H1 (cell line): Measurements from ENCODE around the gene KCNQ1OT1. TPM values are rescaled to one million over a fixed set of nuclear protein-coding genes. Genes with fewer than 3 reads are reported as not detected.

ENCODE experiments used
- CTCF ChIA-PET: fragments of 300-600 bp; sonication (Branson Sonifier 250); formaldehyde crosslinking; loops from one replicate; lab custom pipeline; 2021; ENCODE audit not compliant: partially characterized antibody; lab: Charles Lee
- POLR2A ChIA-PET: fragments of 300-600 bp; sonication (Branson Sonifier 250); formaldehyde crosslinking; loops from one replicate; lab custom pipeline; 2021; ENCODE audit warnings: inconsistent platforms; ENCODE audit not compliant: partially characterized antibody; lab: Charles Lee
- DNase-seq, 2 experiments: peaks; one replicate each; pipeline versions ENCODE4 v3.0.0 to v3.0.0-alpha.2; 2010 to 2022; ENCODE audit warnings: low spot score in 2 of 2, low read depth in 1 of 2, mixed read lengths in 1 of 2
- FAIRE-seq: peaks from 2 replicates; lab custom pipeline; 2011; peaks lifted over from hg19 to GRCh38; lab: Jason Lieb, UNC
- H2AFZ ChIP-seq: 2 replicates; pipeline ENCODE4 v1.8.1; 2012; ENCODE audit warnings: low read length, inconsistent platforms
- H2AK5ac ChIP-seq: 2 replicates; pipeline ENCODE4 v1.6.1; 2013; ENCODE audit warnings: low read depth, low read length
- H2BK120ac ChIP-seq: replicated peaks from 2 replicates; pipeline ENCODE3; 2013; ENCODE audit warnings: low read depth, low read length, inconsistent platforms
- H2BK12ac ChIP-seq: 2 replicates; pipeline ENCODE4 v1.6.1; 2013; ENCODE audit warnings: low read depth, low read length
- H2BK15ac ChIP-seq: 2 replicates; pipeline ENCODE4 v1.6.1; 2013; ENCODE audit warnings: low read length
- H2BK20ac ChIP-seq: 2 replicates; pipeline ENCODE4 v1.6.1; 2013; ENCODE audit warnings: low read length
- H2BK5ac ChIP-seq: 2 replicates; pipeline ENCODE4 v1.6.1; 2013; ENCODE audit warnings: low read depth, low read length
- H3K14ac ChIP-seq: 2 replicates; pipeline ENCODE4 v1.6.1; 2013; ENCODE audit warnings: inconsistent platforms; ENCODE audit not compliant: insufficient read length
- H3K18ac ChIP-seq: 2 replicates; pipeline ENCODE4 v1.6.1; 2013; ENCODE audit warnings: low read length; ENCODE audit errors: extremely low read depth
- H3K23ac ChIP-seq: 2 replicates; pipeline ENCODE4 v1.6.1; 2013; ENCODE audit warnings: inconsistent platforms; ENCODE audit not compliant: insufficient read length
- H3K23me2 ChIP-seq: 2 replicates; pipeline ENCODE4 v1.6.1; 2013; ENCODE audit warnings: low read depth, low read length
- H3K27ac ChIP-seq: 2 replicates; pipeline ENCODE4 v1.6.1; 2011; ENCODE audit warnings: low read depth, low read length, inconsistent platforms
- H3K27me3 ChIP-seq, 4 experiments: replicated peaks in 1 of 4; 1 replicate in 1 of 4; 2 replicates in 3 of 4; pipeline versions ENCODE4 v1.6.1 to v1.8.1; 2011 to 2013; ENCODE audit warnings: low read length in 3 of 4, mild to moderate bottlenecking in 3 of 4, inconsistent platforms in 2 of 4, mixed read lengths in 2 of 4, moderate library complexity in 1 of 4; ENCODE audit not compliant: control insufficient read depth in 3 of 4, insufficient read depth in 3 of 4; ENCODE audit errors: extremely low read depth in 1 of 4
- H3K36me3 ChIP-seq, 4 experiments: 2 replicates each; pipeline versions ENCODE4 v1.6.1 to v1.8.1; 2011 to 2013; ENCODE audit warnings: mild to moderate bottlenecking in 4 of 4, low read length in 3 of 4, moderate library complexity in 2 of 4, control low read depth in 1 of 4, inconsistent platforms in 1 of 4; ENCODE audit not compliant: insufficient read depth in 4 of 4, control insufficient read depth in 2 of 4
- H3K4ac ChIP-seq: replicated peaks from 2 replicates; pipeline ENCODE3; 2013; ENCODE audit warnings: low read length, low read depth, mixed read lengths, inconsistent platforms; ENCODE audit not compliant: insufficient read length
- H3K4me1 ChIP-seq, 4 experiments: replicated peaks in 1 of 4; 1 replicate in 1 of 4; 2 replicates in 3 of 4; pipeline versions ENCODE4 v1.6.1 to v1.8.1; 2011 to 2013; ENCODE audit warnings: low read length in 3 of 4, inconsistent platforms in 2 of 4, mixed read lengths in 1 of 4; ENCODE audit not compliant: insufficient read depth in 4 of 4, control insufficient read depth in 3 of 4
- H3K4me2 ChIP-seq, 2 experiments: 2 replicates each; pipeline versions ENCODE4 v1.6.1 to v1.8.1; 2011 to 2013; ENCODE audit warnings: low read depth in 2 of 2, low read length in 2 of 2, control low read depth in 1 of 2, inconsistent platforms in 1 of 2, mild to moderate bottlenecking in 1 of 2; ENCODE audit not compliant: insufficient read depth in 1 of 2
- H3K4me3 ChIP-seq, 4 experiments: fragments of 200-600, 300-600 bp in 1 of 4; sonication (generic), shearing (Covaris generic), sonication (Bioruptor Twin) in 1 of 4; 2 replicates each; pipeline versions ENCODE4 v1.5.1 to v1.8.1; 2011 to 2016; ENCODE audit warnings: low read length in 4 of 4, low read depth in 3 of 4, control low read depth in 2 of 4, inconsistent platforms in 2 of 4, mild to moderate bottlenecking in 2 of 4, mixed read lengths in 1 of 4, moderate library complexity in 1 of 4; ENCODE audit not compliant: insufficient read depth in 2 of 4; ENCODE audit errors: extremely low read depth in 1 of 4
- H3K56ac ChIP-seq: replicated peaks from 2 replicates; pipeline ENCODE3; 2013; ENCODE audit warnings: low read depth, mild to moderate bottlenecking, mixed read lengths, low read length, inconsistent platforms; ENCODE audit not compliant: insufficient read length
- H3K79me1 ChIP-seq: 2 replicates; pipeline ENCODE4 v1.6.1; 2013; ENCODE audit warnings: low read depth, low read length, control low read depth
- H3K79me2 ChIP-seq, 2 experiments: 2 replicates each; pipeline versions ENCODE4 v1.6.1 to v1.8.1; 2012 to 2013; ENCODE audit warnings: low read length in 2 of 2, mild to moderate bottlenecking in 2 of 2, inconsistent platforms in 1 of 2; ENCODE audit not compliant: insufficient read depth in 2 of 2, control insufficient read depth in 1 of 2
- H3K9ac ChIP-seq, 4 experiments: replicated peaks in 1 of 4; 1 replicate in 1 of 4; 2 replicates in 3 of 4; pipeline versions ENCODE4 v1.6.1 to v1.8.1; 2011 to 2013; ENCODE audit warnings: low read depth in 3 of 4, low read length in 3 of 4, control low read depth in 2 of 4, mild to moderate bottlenecking in 2 of 4, moderate library complexity in 2 of 4, inconsistent platforms in 1 of 4; ENCODE audit errors: extremely low read depth in 1 of 4
- H3K9me3 ChIP-seq, 2 experiments: 2 replicates each; pipeline versions ENCODE4 v1.6.1 to v1.8.1; 2012 to 2013; ENCODE audit warnings: mild to moderate bottlenecking in 2 of 2, moderate library complexity in 2 of 2, control low read depth in 1 of 2, inconsistent platforms in 1 of 2, low read depth in 1 of 2, low read length in 1 of 2, mixed read lengths in 1 of 2; ENCODE audit not compliant: insufficient read depth in 2 of 2
- H4K20me1 ChIP-seq, 2 experiments: replicated peaks in 1 of 2; 2 replicates each; pipeline versions ENCODE3 to v1.8.1; 2011 to 2013; ENCODE audit warnings: inconsistent platforms in 2 of 2, low read length in 2 of 2, mild to moderate bottlenecking in 1 of 2; ENCODE audit not compliant: insufficient read depth in 2 of 2, control insufficient read depth in 1 of 2
- H4K5ac ChIP-seq: 2 replicates; pipeline ENCODE4 v1.6.1; 2013; ENCODE audit warnings: low read length, low read depth, mixed read lengths, inconsistent platforms; ENCODE audit not compliant: insufficient read length
- H4K8ac ChIP-seq: 2 replicates; pipeline ENCODE4 v1.8.0; 2013; ENCODE audit warnings: mild to moderate bottlenecking, moderate library complexity, low read length, inconsistent platforms; ENCODE audit not compliant: insufficient read depth; ENCODE audit errors: extremely low read depth
- H4K91ac ChIP-seq: replicated peaks from 2 replicates; pipeline ENCODE3; 2013; ENCODE audit warnings: low read length, mixed read lengths, inconsistent platforms; ENCODE audit not compliant: insufficient read length
- CBX8 ChIP-seq: fragments of 300-800, 300-1000 bp; sonication (generic); IDR thresholded peaks from 2 replicates; pipeline ENCODE4 v1.7.1; 2016; ENCODE audit warnings: low read depth, low read length, borderline replicate concordance
- CHD2 ChIP-seq: IDR thresholded peaks from 2 replicates; pipeline ENCODE4 v1.6.1; 2012; ENCODE audit warnings: low read length, improper control_type of control experiment
- FOSL1 ChIP-seq: IDR thresholded peaks from 2 replicates; pipeline ENCODE4 v1.6.1; 2011; ENCODE audit warnings: mild to moderate bottlenecking, low read depth, low read length, moderate library complexity; ENCODE audit not compliant: insufficient read depth
- KDM4A ChIP-seq: IDR thresholded peaks from one replicate; pipeline ENCODE4 v1.7.1; 2012; ENCODE audit warnings: low read depth, mild to moderate bottlenecking, moderate library complexity, low read length, inconsistent platforms; ENCODE audit not compliant: severe bottlenecking
- NANOG ChIP-seq: IDR thresholded peaks from 2 replicates; pipeline ENCODE4 v1.6.1; 2011; ENCODE audit warnings: low read length, low read depth, mild to moderate bottlenecking, inconsistent platforms; ENCODE audit not compliant: insufficient read depth, poor library complexity, severe bottlenecking
- POLR2AphosphoS5 ChIP-seq: IDR thresholded peaks from 2 replicates; pipeline ENCODE4 v1.6.1; 2011; ENCODE audit warnings: low read depth, low read length
- POU5F1 ChIP-seq: IDR thresholded peaks from 2 replicates; pipeline ENCODE4 v1.6.1; 2011; ENCODE audit warnings: low read depth, mild to moderate bottlenecking, low read length, moderate library complexity
- RAD21 ChIP-seq, 2 experiments: IDR thresholded peaks in 1 of 2; conservative IDR thresholded peaks in 1 of 2; 2 replicates each; pipeline ENCODE4 v1.6.1; 2011; ENCODE audit warnings: low read depth in 2 of 2, low read length in 2 of 2, improper control_type of control experiment in 1 of 2, inconsistent platforms in 1 of 2, mild to moderate bottlenecking in 1 of 2, moderate library complexity in 1 of 2
- SP1 ChIP-seq: IDR thresholded peaks from 2 replicates; pipeline ENCODE4 v1.6.1; 2011; ENCODE audit warnings: low read depth, low read length
- TEAD4 ChIP-seq: IDR thresholded peaks from 2 replicates; pipeline ENCODE4 v1.6.1; 2012; ENCODE audit warnings: low read depth, low read length, inconsistent platforms, mixed read lengths
- YY1 ChIP-seq: IDR thresholded peaks from 2 replicates; pipeline ENCODE4 v1.6.1; 2011; ENCODE audit warnings: low read depth, mild to moderate bottlenecking, low read length
- WGBS, 2 experiments: shearing (Covaris generic) in 1 of 2; methylation state at CpG; one replicate each; pipeline versions ENCODE4 v1.1.6 to v1.1.7; 2013 to 2015; ENCODE audit warnings: low lambda C conversion rate in 2 of 2, mixed read lengths in 2 of 2, inconsistent platforms in 1 of 2, low coverage in 1 of 2, missing lambda C conversion rate in 1 of 2; ENCODE audit not compliant: insufficient replicate concordance in 2 of 2, insufficient coverage in 1 of 2, insufficient read length in 1 of 2; ENCODE audit errors: extremely low coverage in 1 of 2, missing lambda C conversion rate in 1 of 2; 5-methylcytosine and 5-hydroxymethylcytosine counted together
- polyA plus RNA-seq, 7 experiments: library from polyadenylated mRNA; depleted of rRNA in 3 of 7; stranded (reverse) in 5 of 7; unstranded in 2 of 7; fragments of >200 nt in 5 of 7; fragments of 200-250 nt in 2 of 7; gene quantifications; 1 replicate in 5 of 7; 2 replicates in 1 of 7; 4 replicates in 1 of 7; pipeline versions ENCODE4 v1.2.1 to v1.2.3, GENCODE V29; 2011 to 2013; ENCODE audit warnings: missing spikeins in 2 of 7, mixed read lengths in 2 of 7
- total RNA-seq: library from RNA; stranded (reverse); fragmentation: NEBNext Ultra II Directional; extraction: Animal tissue kit (Norgen Biotek cat#: 25700); gene quantifications from 2 replicates; pipeline ENCODE4 v1.2.1, GENCODE V29; 2021
- TF ChIP-seq, protein P1 (sequence below): IDR thresholded peaks from 2 replicates; pipeline ENCODE4 v1.6.1; 2012; ENCODE audit warnings: inconsistent platforms
- TF ChIP-seq, protein P2 (sequence below): IDR thresholded peaks from 2 replicates; pipeline ENCODE4 v1.6.1; 2012; ENCODE audit warnings: inconsistent platforms

The KCNQ1OT1 gene
- total and polyA plus RNA-seq, 2 of the 8 experiments (the other 6 are each of a cell fraction or from before 2014, with no cell fraction given) = 0.21 to 1.2 TPM

DNA sequence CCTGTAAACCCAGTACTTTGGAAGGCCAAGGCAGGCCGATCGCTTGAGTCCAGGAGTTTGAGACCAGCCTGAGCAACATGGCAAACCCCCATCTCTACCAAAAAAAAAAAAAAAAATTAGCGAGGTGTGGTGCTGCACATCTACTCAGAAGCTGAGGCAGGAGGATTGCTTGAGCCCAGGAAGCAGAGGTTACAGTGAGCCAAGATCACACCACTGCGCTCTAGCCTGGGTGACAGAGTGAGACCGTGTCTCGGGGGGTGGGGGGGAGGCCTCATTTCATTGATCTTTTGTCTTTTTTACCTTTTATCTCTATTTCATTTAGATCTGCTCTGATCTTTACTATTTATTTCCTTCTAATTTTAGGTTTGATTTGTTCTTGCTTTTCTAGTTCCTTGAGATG is 51.8 kb downstream of the KCNQ1OT1 start:
- H3K23me2 ChIP-seq = no peaks in the 10 kb centered on the region
- H3K56ac ChIP-seq = no peak overlapping the region
- H4K8ac ChIP-seq = no peak overlapping the region
- H3K4ac ChIP-seq = no peak overlapping the region
- peaks cover 6 to 50% (median 31%) of the 10 kb centered on the region in 4 experiments for H3K27me3 ChIP-seq
- H3K4me3 ChIP-seq = no peak overlapping the region
- H3K18ac ChIP-seq = no peak overlapping the region
- peaks cover 80 to 84% of the 10 kb centered on the region in 2 experiments for H3K9me3 ChIP-seq
- no peak overlapping the region for H4K91ac ChIP-seq
- no peak overlapping the region for H4K5ac ChIP-seq
- H3K14ac ChIP-seq = no peak overlapping the region
- no peak overlapping the region for H2BK5ac ChIP-seq
- H3K79me2 ChIP-seq = no peaks in the 10 kb centered on the region
- no peak overlapping the region for H3K27ac ChIP-seq
- no peaks in the 10 kb centered on the region for H3K4me1 ChIP-seq
- H2BK120ac ChIP-seq = no peak overlapping the region
- 97% methylated on average over 4 of the region's 6 CpGs; no CpG with 5 or more reads in 1 of the 2 experiments for WGBS, 2 experiments
- TF ChIP-seq NANOG (no peak), CBX8 (no peak), YY1 (no peak), KDM4A (no peak), CHD2 (no peak), RAD21 (IDR thresholded peaks at IDR 0.05 in 1 of 2, conservative IDR thresholded peaks at IDR 0.05 in 1 of 2; ENCODE audit: low read depth in 2 of 2, low read length in 2 of 2) (no peak), FOSL1 (no peak), POU5F1 (no peak), TEAD4 (no peak), POLR2AphosphoS5 (no peak), SP1 (no peak)
- TF ChIP-seq, protein P1, sequence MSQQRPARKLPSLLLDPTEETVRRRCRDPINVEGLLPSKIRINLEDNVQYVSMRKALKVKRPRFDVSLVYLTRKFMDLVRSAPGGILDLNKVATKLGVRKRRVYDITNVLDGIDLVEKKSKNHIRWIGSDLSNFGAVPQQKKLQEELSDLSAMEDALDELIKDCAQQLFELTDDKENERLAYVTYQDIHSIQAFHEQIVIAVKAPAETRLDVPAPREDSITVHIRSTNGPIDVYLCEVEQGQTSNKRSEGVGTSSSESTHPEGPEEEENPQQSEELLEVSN = no peak
- TF ChIP-seq, protein P2, sequence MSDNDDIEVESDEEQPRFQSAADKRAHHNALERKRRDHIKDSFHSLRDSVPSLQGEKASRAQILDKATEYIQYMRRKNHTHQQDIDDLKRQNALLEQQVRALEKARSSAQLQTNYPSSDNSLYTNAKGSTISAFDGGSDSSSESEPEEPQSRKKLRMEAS = no peak
- TF ChIP-seq, all 59 proteins: peak for 0
- Histone ChIP-seq H2AFZ (no peak overlapping the region), H2AK5ac (no peak overlapping the region), H2BK12ac (no peak overlapping the region), H3K23ac (no peak overlapping the region), H3K36me3 (peaks cover 0 to 7% (median 0%) of the 10 kb centered on the region in 4 experiments; a peak in 3 of 8 replicates), H3K79me1 (no peaks in the 10 kb centered on the region), H3K4me2 (no peak overlapping the region), H2BK15ac (no peak overlapping the region), H3K9ac (no peak overlapping the region), H2BK20ac (no peak overlapping the region), H4K20me1 (no peaks in the 10 kb centered on the region)
- CTCF ChIA-PET = no interaction called here
- no peak for DNase-seq
- POLR2A ChIA-PET = no interaction called here
- FAIRE-seq = no peak
